RKO (cell line): ENCODE data around the gene SCD.
"Not testable (repeated sequence)": the region's sequence is repeated elsewhere in the genome, so short reads cannot be mapped to it uniquely, and the experiment has no call there.

Experiments used
- DNase-seq: peaks from one replicate; pipeline ENCODE4 v3.0.0-alpha.2; 2016; ENCODE audit warnings: low spot score

Gene SCD

GRCh38 chr10:100346765-100347567, at the start of gene SCD:
TSS of gene SCD (plus strand) at chr10:100347233. CDS start at chr10:100347505, 272 bp downstream.
- peak; percentile 95 for DNase-seq

GRCh38 chr10:100297242-100297641, 49.8 kb upstream of the SCD start:
- no peak for DNase-seq

- not testable (repeated sequence) for DNase-seq
Observed at GRCh38 chr10:100301123-100301522, 45.9 kb upstream of the SCD start.

- DNase-seq = peak; percentile 55
Observed at GRCh38 chr10:100303724-100304319, 43.2 kb upstream of the SCD start.

GRCh38 chr10:100304414-100304813, 42.6 kb upstream of the SCD start:
- DNase-seq = no peak

- DNase-seq = no peak
Observed at GRCh38 chr10:100306861-100307260, 40.2 kb upstream of the SCD start.

GRCh38 chr10:100307684-100308083, 39.3 kb upstream of the SCD start:
- DNase-seq = peak; percentile 72

GRCh38 chr10:100311298-100311697, 35.7 kb upstream of the SCD start:
- DNase-seq = no peak

GRCh38 chr10:100315615-100316014, 31.4 kb upstream of the SCD start:
- no peak for DNase-seq

GRCh38 chr10:100318207-100318606, 28.8 kb upstream of the SCD start:
- DNase-seq = peak; percentile 15

- DNase-seq = no peak
Observed at GRCh38 chr10:100319707-100320402, 27.2 kb upstream of the SCD start.

- DNase-seq = no peak
Observed at GRCh38 chr10:100325158-100325557, 21.9 kb upstream of the SCD start.

- no peak for DNase-seq
Observed at GRCh38 chr10:100327007-100327717, 19.9 kb upstream of the SCD start.

- DNase-seq = no peak
Observed at GRCh38 chr10:100327718-100328009, 19.4 kb upstream of the SCD start.

GRCh38 chr10:100328198-100328597, 18.8 kb upstream of the SCD start:
- DNase-seq = no peak

GRCh38 chr10:100330079-100330478, 17.0 kb upstream of the SCD start, which contains the start of gene PKD2L1:
TSS of gene PKD2L1 (minus strand) at chr10:100330228. CDS start at chr10:100330103, 125 bp downstream.
- no peak for DNase-seq

- DNase-seq = no peak
Observed at GRCh38 chr10:100333106-100333505, 13.9 kb upstream of the SCD start.

- no peak for DNase-seq
Observed at GRCh38 chr10:100333661-100334440, 13.2 kb upstream of the SCD start.

GRCh38 chr10:100334762-100335161, 12.3 kb upstream of the SCD start:
- no peak for DNase-seq

- peak; percentile 61 for DNase-seq
Observed at GRCh38 chr10:100338434-100339036, 8.5 kb upstream of the SCD start.

GRCh38 chr10:100339236-100339635, 7.8 kb upstream of the SCD start:
- DNase-seq = no peak
